HepG2 (cell line): ENCODE data around the gene CACNA1H. TPM values are rescaled to one million over a fixed set of nuclear protein-coding genes. Genes with fewer than 3 reads are reported as not detected.

Experiments used
- ATAC-seq: fragments of 200-7000 bp; cut with Tn5 transposase; 3 replicates; pipeline ENCODE4 v1.9.1; 2020; ENCODE audit warnings: mild to moderate bottlenecking, moderate library complexity
- BruUV-seq: library from RNA; stranded (reverse); fragments of 400-500 nt; replicated peaks from 2 replicates; lab custom pipeline; 2021; lab: Mats Ljungman, UMichigan
- CTCF ChIA-PET: fragments of 300-600 bp; formaldehyde crosslinking; extraction: SDS; loops from one replicate; lab custom pipeline; 2021; ENCODE audit warnings: low total read pairs, inconsistent platforms, low intra/inter-chr PET ratio; lab: Yijun Ruan, JAX
- POLR2A ChIA-PET: fragments of 350-600 bp; sonication (Branson Sonifier 250); formaldehyde crosslinking; loops from one replicate; lab custom pipeline; 2020; ENCODE audit warnings: antibody characterized with exemption, inconsistent platforms; lab: Yijun Ruan, JAX
- DNase-seq: peaks from one replicate; pipeline ENCODE4 v3.0.0-alpha.2; 2015; ENCODE audit warnings: low spot score
- FAIRE-seq: peaks from 3 replicates; lab custom pipeline; 2011; peaks lifted over from hg19 to GRCh38; lab: Jason Lieb, UNC
- H2AFZ ChIP-seq: one replicate; pipeline ENCODE4 v1.6.1; 2011; ENCODE audit warnings: low read length, inconsistent platforms
- H3K27ac ChIP-seq: fragments of 300-600 bp; 3 replicates; pipeline ENCODE4 v1.8.0; 2011; ENCODE audit warnings: mixed run types, mild to moderate bottlenecking, mixed read lengths, low read length, inconsistent platforms; ENCODE audit not compliant: insufficient read depth; ENCODE audit errors: extremely low read length
- H3K27me3 ChIP-seq, 2 experiments: fragments of 200-600 bp in 1 of 2; 2 replicates in 1 of 2; 3 replicates in 1 of 2; pipeline versions ENCODE4 v1.6.0 to v1.8.0; 2011; ENCODE audit warnings: low read length in 2 of 2, mild to moderate bottlenecking in 2 of 2, moderate library complexity in 2 of 2, inconsistent platforms in 1 of 2; ENCODE audit not compliant: insufficient read depth in 2 of 2, control insufficient read depth in 1 of 2
- H3K36me3 ChIP-seq, 2 experiments: fragments of 200-600 bp in 1 of 2; replicated peaks in 1 of 2; 2 replicates in 1 of 2; 3 replicates in 1 of 2; pipeline versions ENCODE4 v1.5.1 to v1.8.0; 2011; ENCODE audit warnings: low read length in 2 of 2, inconsistent platforms in 1 of 2; ENCODE audit not compliant: insufficient read depth in 2 of 2, control insufficient read depth in 1 of 2
- H3K4me1 ChIP-seq: 2 replicates; pipeline ENCODE4 v1.5.1; 2012; ENCODE audit warnings: low read length, inconsistent platforms; ENCODE audit not compliant: insufficient read depth
- H3K4me2 ChIP-seq: 2 replicates; pipeline ENCODE4 v1.6.0; 2011; ENCODE audit warnings: low read depth, low read length, inconsistent platforms
- H3K4me3 ChIP-seq, 3 experiments: fragments of 200-600 bp in 1 of 3; sonication (generic), shearing (Covaris generic) in 1 of 3; replicated peaks in 1 of 3; 2 replicates each; pipeline ENCODE4 v1.5.1; 2011 to 2016; ENCODE audit warnings: low read length in 3 of 3, inconsistent platforms in 2 of 3, low read depth in 2 of 3, mild to moderate bottlenecking in 2 of 3, control low read depth in 1 of 3, mixed read lengths in 1 of 3; ENCODE audit not compliant: insufficient read depth in 1 of 3
- H3K79me2 ChIP-seq: one replicate; pipeline ENCODE4 v1.6.1; 2011; ENCODE audit warnings: low read length, inconsistent platforms; ENCODE audit not compliant: insufficient read depth
- H3K9ac ChIP-seq: 2 replicates; pipeline ENCODE4 v1.6.0; 2011; ENCODE audit warnings: mild to moderate bottlenecking, low read depth, low read length, inconsistent platforms; ENCODE audit not compliant: insufficient read depth
- H3K9me3 ChIP-seq: 2 replicates; pipeline ENCODE4 v1.5.1; 2012; ENCODE audit warnings: mild to moderate bottlenecking, low read length
- H4K20me1 ChIP-seq: 2 replicates; pipeline ENCODE4 v1.6.0; 2011; ENCODE audit warnings: inconsistent platforms, mild to moderate bottlenecking, low read length, moderate library complexity; ENCODE audit not compliant: insufficient read depth
- BHLHE40 ChIP-seq: IDR thresholded peaks from 2 replicates; pipeline ENCODE4 v1.6.1; 2011; ENCODE audit warnings: low read length, improper control_type of control experiment
- GPN1 ChIP-seq: sonication (generic); formaldehyde crosslinking; IDR thresholded peaks from 2 replicates; pipeline ENCODE4 v1.5.1; 2020; ENCODE audit warnings: missing genetic modification reagents, borderline replicate concordance
- KDM5A ChIP-seq: fragments of 200-600 bp; sonication (generic); IDR thresholded peaks from 2 replicates; pipeline ENCODE4 v1.7.0; 2018; ENCODE audit warnings: antibody characterized with exemption, mild to moderate bottlenecking, low read length, borderline replicate concordance
- ZNF556 ChIP-seq: sonication (generic); formaldehyde crosslinking; IDR thresholded peaks from 2 replicates; pipeline ENCODE4 v1.4.0; 2020; ENCODE audit warnings: mild to moderate bottlenecking, missing genetic modification reagents, borderline replicate concordance
- ZNF776 ChIP-seq: sonication (generic); formaldehyde crosslinking; IDR thresholded peaks from 2 replicates; pipeline ENCODE4 v1.4.0; 2020; ENCODE audit warnings: mild to moderate bottlenecking, missing genetic modification reagents
- WGBS: methylation state at CpG from one replicate; pipeline ENCODE4 v1.1.6; 2017; ENCODE audit warnings: low lambda C conversion rate; 5-methylcytosine and 5-hydroxymethylcytosine counted together
- in situ Hi-C: cut with HindIII; loops from 2 replicates; pipeline ENCODE4 v1.10.0; 2017; ENCODE audit warnings: low pct_unique_long_range_greater_than_20kb; ENCODE audit not compliant: extremely low pct_ligation_motif_present
- intact Hi-C: fragments of 100-400 bp; cut with micrococcal nuclease; formaldehyde crosslinking; loops from one replicate; pipeline ENCODE4 v1.10.0; 2022; ENCODE audit not compliant: unreplicated experiment
- polyA plus RNA-seq, 8 experiments: library from polyadenylated mRNA; depleted of rRNA in 3 of 8; stranded (reverse) in 7 of 8; unstranded in 1 of 8; fragments of >200 nt; fragmentation: Illumina TruSeq in 4 of 8; extraction: Trizol in 4 of 8; gene quantifications; 2 replicates each; pipeline versions ENCODE4 v1.2.1 to v1.2.3, GENCODE V29; 2011 to 2016; ENCODE audit warnings: low read depth in 4 of 8, missing spikeins in 1 of 8, mixed read lengths in 1 of 8; ENCODE audit not compliant: insufficient read depth in 1 of 8
- total RNA-seq, 5 experiments: library from RNA; depleted of rRNA; stranded (reverse); fragments of >200 nt; fragmentation: Illumina TruSeq; extraction: Trizol; gene quantifications; 2 replicates each; pipeline ENCODE4 v1.2.3, GENCODE V29; 2016; ENCODE audit warnings: low read depth in 1 of 5

CACNA1H gene
- total and polyA plus RNA-seq, 2 of the 13 experiments (the other 11 are each of a cell fraction or from before 2014, with no cell fraction given) = 0.40 to 1.8 TPM

GRCh38 chr16:1146409-1146808, 6.5 kb upstream of the CACNA1H start:
- CTCF ChIA-PET = no interaction called here
- no peaks in the 10 kb centered on the region for H3K79me2 ChIP-seq
- DNase-seq = no peak
- no TSS peak for BruUV-seq
- peaks cover 16 to 86% of the 10 kb centered on the region in 2 experiments; a peak in 4 of 5 replicates for H3K27me3 ChIP-seq
- H4K20me1 ChIP-seq = peaks cover 7% of the 10 kb centered on the region; the same call in 1 of the 2 replicates
- ATAC-seq = no peak
- intact Hi-C loops = no loop called here
- 0 out of 2 replicates have a peak, but pooled peaks cover 4% of the 10 kb centered on the region for H3K4me1 ChIP-seq
- TF ChIP-seq KDM5A = no peak
- TF ChIP-seq BHLHE40 = peak; percentile 26; the same call in 1 of the 2 replicates
- WGBS = 34% methylated on average over 12 of the region's 16 CpGs
- no peaks in the 10 kb centered on the region for H3K36me3 ChIP-seq
- H2AFZ ChIP-seq = no peak overlapping the region
- H3K9ac ChIP-seq = no peak overlapping the region
- no peaks in the 10 kb centered on the region for H3K9me3 ChIP-seq
- no peak overlapping the region for H3K27ac ChIP-seq
- no peak overlapping the region for H3K4me2 ChIP-seq
- no peak overlapping the region for H3K4me3 ChIP-seq
- in situ Hi-C loops = no loop called here
- POLR2A ChIA-PET = no interaction called here
- FAIRE-seq = no peak

GRCh38 chr16:1147027-1147426, 5.9 kb upstream of the CACNA1H start:
- DNase-seq (no peak), FAIRE-seq (no peak), ATAC-seq (no peak)
- intact Hi-C loops (no loop called here), in situ Hi-C loops (no loop called here)
- peaks cover 7% of the 10 kb centered on the region; the same call in 1 of the 2 replicates for H4K20me1 ChIP-seq
- no peak overlapping the region for H2AFZ ChIP-seq
- H3K36me3 ChIP-seq = no peaks in the 10 kb centered on the region
- no peak overlapping the region for H3K27ac ChIP-seq
- ChIA-PET POLR2A (no interaction called here), CTCF (no interaction called here)
- WGBS = 46% methylated on average over 5 of the region's 5 CpGs
- no TSS peak for BruUV-seq
- no peak overlapping the region for H3K4me2 ChIP-seq
- H3K4me1 ChIP-seq = 0 out of 2 replicates have a peak, but pooled peaks cover 7% of the 10 kb centered on the region
- H3K9ac ChIP-seq = no peak overlapping the region
- H3K27me3 ChIP-seq = peaks cover 17 to 86% of the 10 kb centered on the region in 2 experiments
- no peak overlapping the region for H3K4me3 ChIP-seq
- no peak for TF ChIP-seq GPN1 (CRISPR knock-in tag)
- TF ChIP-seq ZNF776 (CRISPR knock-in tag) = 0 out of 2 replicates have a peak, but pooled peaks have one; percentile 33
- no peak for TF ChIP-seq ZNF556
- no peaks in the 10 kb centered on the region for H3K9me3 ChIP-seq
- no peaks in the 10 kb centered on the region for H3K79me2 ChIP-seq
